Neuronal stem cell (in vitro differentiated cells): ENCODE measurements around the gene ZFY.

Experiments
- DNase-seq: peaks from one replicate; pipeline ENCODE4 v3.0.0-alpha.2; 2013; ENCODE audit warnings: low spot score
- H2AFZ ChIP-seq: one replicate; pipeline ENCODE4 v1.6.1; 2013; ENCODE audit warnings: mild to moderate bottlenecking, low read length, inconsistent platforms
- H2AK5ac ChIP-seq: 2 replicates; pipeline ENCODE4 v1.6.1; 2013; ENCODE audit warnings: low read depth, mild to moderate bottlenecking, inconsistent platforms, low read length, moderate library complexity, mixed read lengths
- H2BK120ac ChIP-seq: 2 replicates; pipeline ENCODE4 v1.6.1; 2013; ENCODE audit warnings: low read depth, mild to moderate bottlenecking, inconsistent platforms, low read length, moderate library complexity, mixed read lengths
- H2BK12ac ChIP-seq: one replicate; pipeline ENCODE4 v1.6.1; 2013; ENCODE audit warnings: low read length, inconsistent platforms
- H2BK15ac ChIP-seq: 2 replicates; pipeline ENCODE4 v1.6.1; 2013; ENCODE audit warnings: mild to moderate bottlenecking, low read length, inconsistent platforms, mixed read lengths
- H2BK5ac ChIP-seq: one replicate; pipeline ENCODE4 v1.6.1; 2013; ENCODE audit warnings: inconsistent platforms, mild to moderate bottlenecking, low read length, moderate library complexity
- H3K14ac ChIP-seq: one replicate; pipeline ENCODE4 v1.6.1; 2013; ENCODE audit warnings: low read length, inconsistent platforms
- H3K18ac ChIP-seq: 2 replicates; pipeline ENCODE4 v1.6.1; 2013; ENCODE audit warnings: low read length, inconsistent platforms
- H3K23ac ChIP-seq: 2 replicates; pipeline ENCODE4 v1.6.1; 2013; ENCODE audit warnings: low read depth, mild to moderate bottlenecking, mixed read lengths, low read length, inconsistent platforms; ENCODE audit not compliant: poor library complexity
- H3K27ac ChIP-seq: replicated peaks from 3 replicates; pipeline ENCODE4 v1.5.1; 2013; ENCODE audit warnings: low read length, inconsistent platforms
- H3K27me3 ChIP-seq, 3 experiments: 2 replicates each; pipeline ENCODE4 v1.6.1; 2013; ENCODE audit warnings: low read length in 3 of 3, mild to moderate bottlenecking in 2 of 3, inconsistent platforms in 1 of 3, low read depth in 1 of 3, mixed read lengths in 1 of 3, moderate library complexity in 1 of 3; ENCODE audit not compliant: control insufficient read depth in 3 of 3, insufficient read depth in 3 of 3
- H3K36me3 ChIP-seq, 2 donors: replicated peaks in 1 of 2; 2 replicates each; pipeline ENCODE4 v1.6.1; 2013; ENCODE audit warnings: low read length in 2 of 2; ENCODE audit not compliant: control insufficient read depth in 2 of 2, insufficient read depth in 2 of 2
- H3K4ac ChIP-seq: 2 replicates; pipeline ENCODE4 v1.6.1; 2013; ENCODE audit warnings: inconsistent platforms, mild to moderate bottlenecking, low read length, moderate library complexity
- H3K4me1 ChIP-seq, 2 donors: 1 replicate in 1 of 2; 2 replicates in 1 of 2; pipeline ENCODE4 v1.6.1; 2013; ENCODE audit warnings: low read length in 2 of 2, low read depth in 1 of 2; ENCODE audit not compliant: control insufficient read depth in 2 of 2, insufficient read depth in 1 of 2
- H3K4me2 ChIP-seq: one replicate; pipeline ENCODE4 v1.6.1; 2013; ENCODE audit warnings: mild to moderate bottlenecking, low read length, inconsistent platforms; ENCODE audit not compliant: insufficient read depth, poor library complexity, severe bottlenecking
- H3K4me3 ChIP-seq, 2 donors: 2 replicates each; pipeline ENCODE4 v1.5.1; 2013; ENCODE audit warnings: low read length in 2 of 2, mild to moderate bottlenecking in 2 of 2, inconsistent platforms in 1 of 2, moderate library complexity in 1 of 2
- H3K79me1 ChIP-seq: one replicate; pipeline ENCODE4 v1.6.1; 2013; ENCODE audit warnings: low read depth, mild to moderate bottlenecking, inconsistent platforms, low read length, moderate library complexity
- H3K9ac ChIP-seq: one replicate; pipeline ENCODE4 v1.6.1; 2013; ENCODE audit warnings: mild to moderate bottlenecking, low read depth, low read length, inconsistent platforms; ENCODE audit not compliant: poor library complexity
- H3K9me3 ChIP-seq, 2 donors: replicated peaks in 1 of 2; 2 replicates each; pipeline versions ENCODE3 to v1.6.1; 2013; ENCODE audit warnings: low read length in 2 of 2, mild to moderate bottlenecking in 2 of 2, inconsistent platforms in 1 of 2, low read depth in 1 of 2, mixed read lengths in 1 of 2, moderate library complexity in 1 of 2; ENCODE audit not compliant: control insufficient read depth in 2 of 2, insufficient read depth in 1 of 2
- H4K8ac ChIP-seq: one replicate; pipeline ENCODE4 v1.6.1; 2013; ENCODE audit warnings: low read depth, mild to moderate bottlenecking, inconsistent platforms, low read length, moderate library complexity
- H4K91ac ChIP-seq: one replicate; pipeline ENCODE4 v1.6.1; 2013; ENCODE audit warnings: low read length, low read depth, mild to moderate bottlenecking, inconsistent platforms; ENCODE audit not compliant: poor library complexity
- WGBS, 2 donors: extraction: QIAGEN DNeasy Blood & Tissue Kit; methylation state at CpG; one replicate each; pipeline ENCODE4 v1.1.7; 2013; ENCODE audit warnings: missing lambda C conversion rate in 2 of 2, mixed read lengths in 1 of 2; ENCODE audit not compliant: insufficient read length in 2 of 2, insufficient replicate concordance in 1 of 2; ENCODE audit errors: extremely low coverage in 2 of 2; 5-methylcytosine and 5-hydroxymethylcytosine counted together

ZFY gene

GRCh38 chrY:3007967-3008366 is 72.8 kb downstream of the ZFY start:
- no peaks in the 10 kb centered on the region for H3K9me3 ChIP-seq
- no peak overlapping the region for H2BK120ac ChIP-seq
- H2BK12ac ChIP-seq, result no peak overlapping the region
- no peak overlapping the region for H3K23ac ChIP-seq
- H3K27me3 ChIP-seq, result no peaks in the 10 kb centered on the region
- no peak overlapping the region for H4K91ac ChIP-seq
- no peak overlapping the region for H2BK15ac ChIP-seq
- no peak overlapping the region for H3K9ac ChIP-seq
- H3K4me3 ChIP-seq, result no peak overlapping the region
- no peak overlapping the region for H4K8ac ChIP-seq
- no peaks in the 10 kb centered on the region for H3K36me3 ChIP-seq
- H3K79me1 ChIP-seq, result no peaks in the 10 kb centered on the region
- no peak overlapping the region for H2AFZ ChIP-seq
- no peak overlapping the region for H3K4ac ChIP-seq
- H2BK5ac ChIP-seq, result no peak overlapping the region
- H3K18ac ChIP-seq, result no peak overlapping the region
- H3K14ac ChIP-seq, result no peak overlapping the region
- DNase-seq, result no peak
- peaks cover 0 to 1% of the 10 kb centered on the region in 2 donors for H3K4me1 ChIP-seq
- no peak overlapping the region for H2AK5ac ChIP-seq
- no peak overlapping the region for H3K27ac ChIP-seq
- H3K4me2 ChIP-seq, result no peak overlapping the region

- no CpG with 5 or more reads among the region's 4 CpGs for WGBS, 2 donors
- no peaks in the 10 kb centered on the region for H3K4me1 ChIP-seq
- H3K4me3 ChIP-seq, result no peak overlapping the region
- no peak overlapping the region for H2BK12ac ChIP-seq
- DNase-seq, result no peak
- H2BK120ac ChIP-seq, result no peak overlapping the region
- H3K23ac ChIP-seq, result no peak overlapping the region
- H3K9me3 ChIP-seq, result no peaks in the 10 kb centered on the region
- H3K4ac ChIP-seq, result no peak overlapping the region
- H3K4me2 ChIP-seq, result no peak overlapping the region
- H2AK5ac ChIP-seq, result no peak overlapping the region
- H2BK15ac ChIP-seq, result no peak overlapping the region
- no peak overlapping the region for H2AFZ ChIP-seq
- no peak overlapping the region for H4K91ac ChIP-seq
- no peak overlapping the region for H3K27ac ChIP-seq
- H3K79me1 ChIP-seq, result no peaks in the 10 kb centered on the region
- H3K36me3 ChIP-seq, result no peaks in the 10 kb centered on the region
- H2BK5ac ChIP-seq, result no peak overlapping the region
- H3K27me3 ChIP-seq, result no peaks in the 10 kb centered on the region
- no peak overlapping the region for H3K9ac ChIP-seq
- no peak overlapping the region for H3K14ac ChIP-seq
- H4K8ac ChIP-seq, result no peak overlapping the region
- H3K18ac ChIP-seq, result no peak overlapping the region
Observed at GRCh38 chrY:3012226-3012625, 77.0 kb downstream of the ZFY start.

GRCh38 chrY:3016594-3016993 is 81.4 kb downstream of the ZFY start:
- Histone ChIP-seq H3K23ac (no peak overlapping the region), H3K9me3 (no peaks in the 10 kb centered on the region), H3K4me2 (no peak overlapping the region), H3K9ac (no peak overlapping the region), H3K36me3 (no peaks in the 10 kb centered on the region), H3K27me3 (no peaks in the 10 kb centered on the region), H2BK5ac (no peak overlapping the region), H4K8ac (no peak overlapping the region), H2BK12ac (no peak overlapping the region), H2BK120ac (no peak overlapping the region), H2AK5ac (no peak overlapping the region), H3K4me1 (no peaks in the 10 kb centered on the region), H3K79me1 (no peaks in the 10 kb centered on the region), H4K91ac (no peak overlapping the region), H2BK15ac (no peak overlapping the region), H3K4ac (no peak overlapping the region), H3K27ac (no peak overlapping the region), H3K18ac (no peak overlapping the region), H3K4me3 (no peak overlapping the region), H3K14ac (no peak overlapping the region), H2AFZ (no peak overlapping the region)
- WGBS, 2 donors, result no CpG with 5 or more reads among the region's 1 CpG
- DNase-seq, result no peak

- no peaks in the 10 kb centered on the region for H3K4me1 ChIP-seq
- no peak overlapping the region for H3K14ac ChIP-seq
- no peak overlapping the region for H2BK15ac ChIP-seq
- WGBS, 2 donors, result no CpG with 5 or more reads among the region's 1 CpG
- no peaks in the 10 kb centered on the region for H3K27me3 ChIP-seq
- H2AK5ac ChIP-seq, result no peak overlapping the region
- H3K4me3 ChIP-seq, result no peak overlapping the region
- no peak overlapping the region for H4K91ac ChIP-seq
- H3K23ac ChIP-seq, result no peak overlapping the region
- H2BK5ac ChIP-seq, result no peak overlapping the region
- no peaks in the 10 kb centered on the region for H3K9me3 ChIP-seq
- no peak overlapping the region for H3K9ac ChIP-seq
- H2BK12ac ChIP-seq, result no peak overlapping the region
- H2BK120ac ChIP-seq, result no peak overlapping the region
- H3K79me1 ChIP-seq, result no peaks in the 10 kb centered on the region
- H4K8ac ChIP-seq, result no peak overlapping the region
- H3K18ac ChIP-seq, result no peak overlapping the region
- no peak for DNase-seq
- no peak overlapping the region for H3K4ac ChIP-seq
- H3K27ac ChIP-seq, result no peak overlapping the region
- no peak overlapping the region for H3K4me2 ChIP-seq
- H3K36me3 ChIP-seq, result no peaks in the 10 kb centered on the region
- no peak overlapping the region for H2AFZ ChIP-seq
Observed at GRCh38 chrY:3018546-3018945, 83.4 kb downstream of the ZFY start.
